SK-N-SH (cell line): ENCODE results near the gene ACADS. TPM values are rescaled to one million over a fixed set of nuclear protein-coding genes. Genes with fewer than 3 reads are reported as not detected.

Source experiments
- CTCF ChIA-PET: fragments of 300-600, 350-600 bp; formaldehyde crosslinking; extraction: SDS; loops from one replicate; lab custom pipeline; 2021; lab: Yijun Ruan, JAX
- POLR2A ChIA-PET: fragments of 350-600 bp; sonication (Branson Sonifier 250); formaldehyde crosslinking; extraction: SDS; loops from one replicate; lab custom pipeline; 2020; ENCODE audit warnings: antibody characterized with exemption, inconsistent platforms; lab: Yijun Ruan, JAX
- DNase-seq: peaks from one replicate; pipeline ENCODE4 v3.0.0; 2012
- H2AFZ ChIP-seq: fragments of 200-600 bp; sonication (generic); 2 replicates; pipeline ENCODE4 v1.8.1; 2016; ENCODE audit warnings: antibody characterized with exemption, mild to moderate bottlenecking, low read depth
- H3F3A ChIP-seq: fragments of 200-600 bp; sonication (generic); replicated peaks from 2 replicates; pipeline ENCODE3; 2016; ENCODE audit warnings: antibody characterized with exemption, mild to moderate bottlenecking; ENCODE audit not compliant: insufficient read depth
- H3K27ac ChIP-seq, 2 experiments: fragments of 200-500 bp in 1 of 2; fragments of 200-600 bp in 1 of 2; sonication (Bioruptor generic) in 1 of 2; sonication (generic), shearing (Covaris generic) in 1 of 2; 2 replicates each; pipeline versions ENCODE4 v1.5.1 to v1.6.1; 2014 to 2016; ENCODE audit warnings: low read depth in 2 of 2, inconsistent platforms in 1 of 2, low read length in 1 of 2, mild to moderate bottlenecking in 1 of 2, mixed read lengths in 1 of 2
- H3K27me3 ChIP-seq: fragments of 200-600 bp; sonication (generic), shearing (Covaris generic); 2 replicates; pipeline ENCODE4 v1.6.1; 2016; ENCODE audit warnings: mixed run types; ENCODE audit not compliant: insufficient read depth
- H3K36me3 ChIP-seq, 2 experiments: fragments of 200-500 bp in 1 of 2; fragments of 200-600 bp in 1 of 2; sonication (Bioruptor generic) in 1 of 2; sonication (generic) in 1 of 2; replicated peaks in 1 of 2; 2 replicates each; pipeline versions ENCODE3 to v1.5.1; 2014 to 2016; ENCODE audit warnings: low read length in 1 of 2, mild to moderate bottlenecking in 1 of 2; ENCODE audit not compliant: insufficient read depth in 2 of 2, control insufficient read depth in 1 of 2
- H3K4me1 ChIP-seq, 2 experiments: fragments of 200-500 bp in 1 of 2; fragments of 200-600 bp in 1 of 2; sonication (Bioruptor generic) in 1 of 2; sonication (generic), shearing (Covaris generic) in 1 of 2; 2 replicates each; pipeline versions ENCODE4 v1.5.1 to v1.6.1; 2014 to 2016; ENCODE audit warnings: low read depth in 1 of 2, low read length in 1 of 2, mixed run types in 1 of 2; ENCODE audit not compliant: insufficient read depth in 2 of 2, control insufficient read depth in 1 of 2
- H3K4me2 ChIP-seq: fragments of 200-600 bp; sonication (generic), shearing (Covaris generic); 2 replicates; pipeline ENCODE4 v1.6.1; 2017; ENCODE audit warnings: mixed run types
- H3K4me3 ChIP-seq, 2 experiments: fragments of 200-500 bp in 1 of 2; fragments of 200-600 bp in 1 of 2; sonication (Bioruptor generic) in 1 of 2; sonication (generic), shearing (Covaris generic) in 1 of 2; 2 replicates each; pipeline versions ENCODE4 v1.5.1 to v1.8.1; 2014 to 2016; ENCODE audit warnings: low read depth in 2 of 2, inconsistent platforms in 1 of 2, low read length in 1 of 2, mild to moderate bottlenecking in 1 of 2, mixed read lengths in 1 of 2, moderate library complexity in 1 of 2
- H3K79me2 ChIP-seq: fragments of 200-600 bp; sonication (generic); 2 replicates; pipeline ENCODE4 v1.8.1; 2017; ENCODE audit warnings: mild to moderate bottlenecking; ENCODE audit not compliant: insufficient read depth
- H3K9ac ChIP-seq: fragments of 200-600 bp; sonication (generic); 2 replicates; pipeline ENCODE4 v1.6.1; 2017; ENCODE audit warnings: mixed run types
- H3K9me2 ChIP-seq: fragments of 200-600 bp; sonication (generic); 2 replicates; pipeline ENCODE4 v1.6.1; 2017; ENCODE audit warnings: mixed run types
- H3K9me3 ChIP-seq: fragments of 200-600 bp; sonication (generic); 2 replicates; pipeline ENCODE4 v1.6.1; 2017; ENCODE audit warnings: mixed run types, mild to moderate bottlenecking, moderate library complexity
- H4K20me1 ChIP-seq: fragments of 200-600 bp; sonication (generic); 2 replicates; pipeline ENCODE4 v1.6.1; 2017; ENCODE audit warnings: mild to moderate bottlenecking, mixed run types; ENCODE audit not compliant: insufficient read depth
- CHD2 ChIP-seq: fragments of 150-350 bp; IDR thresholded peaks from 2 replicates; pipeline ENCODE4 v1.6.1; 2018; ENCODE audit warnings: low read length; ENCODE audit not compliant: partially characterized antibody
- CTCF ChIP-seq: fragments of 200-600 bp; sonication (generic); IDR thresholded peaks from 2 replicates; pipeline ENCODE4 v1.6.1; 2017; ENCODE audit warnings: antibody characterized with exemption, mild to moderate bottlenecking, moderate library complexity
- ELF1 ChIP-seq: IDR thresholded peaks from 2 replicates; pipeline ENCODE4 v1.4.0; 2012
- GATA2 ChIP-seq: sonication (generic); formaldehyde crosslinking; IDR thresholded peaks from 2 replicates; pipeline ENCODE4 v1.5.0; 2020; ENCODE audit warnings: mild to moderate bottlenecking, missing genetic modification reagents
- MAX ChIP-seq: IDR thresholded peaks from 2 replicates; pipeline ENCODE4 v1.4.0; 2012; ENCODE audit warnings: low read depth
- MEF2A ChIP-seq: IDR thresholded peaks from 2 replicates; pipeline ENCODE4 v1.4.0; 2012; ENCODE audit warnings: low read depth, borderline replicate concordance
- MXI1 ChIP-seq: IDR thresholded peaks from 2 replicates; pipeline ENCODE4 v1.6.1; 2012; ENCODE audit warnings: mild to moderate bottlenecking, low read depth, low read length, improper control_type of control experiment
- NRF1 ChIP-seq: IDR thresholded peaks from 2 replicates; pipeline ENCODE4 v1.6.1; 2012; ENCODE audit warnings: low read depth, mild to moderate bottlenecking, low read length
- PBX3 ChIP-seq: IDR thresholded peaks from 2 replicates; pipeline ENCODE4; 2012
- RAD21 ChIP-seq: IDR thresholded peaks from 2 replicates; pipeline ENCODE4 v1.6.1; 2012; ENCODE audit warnings: mild to moderate bottlenecking, low read length
- RCOR1 ChIP-seq: fragments of 150-350 bp; IDR thresholded peaks from 2 replicates; pipeline ENCODE4 v1.6.1; 2017; ENCODE audit warnings: antibody characterized with exemption, low read length
- REST ChIP-seq: IDR thresholded peaks from 2 replicates; pipeline ENCODE4 v1.6.1; 2012; ENCODE audit warnings: mild to moderate bottlenecking, low read depth, low read length, moderate library complexity
- WGBS: methylation state at CpG from one replicate; pipeline ENCODE4 v1.1.6; 2017; ENCODE audit warnings: low lambda C conversion rate; 5-methylcytosine and 5-hydroxymethylcytosine counted together
- polyA plus RNA-seq, 3 experiments: library from polyadenylated mRNA; depleted of rRNA; stranded (reverse); fragments of >200 nt; gene quantifications; 2 replicates each; pipeline ENCODE4 v1.2.3, GENCODE V29; 2012

The ACADS gene
- polyA plus RNA-seq, 1 of the 3 experiments (the other 2 are of a cell fraction), result 4.9 TPM

- no peak for TF ChIP-seq REST
- TF ChIP-seq CTCF, result no peak
- TF ChIP-seq NRF1, result no peak
- TF ChIP-seq RAD21, result no peak
- TF ChIP-seq CHD2, result no peak
- no peak for TF ChIP-seq MEF2A
- no peak for TF ChIP-seq ELF1
- no peak for TF ChIP-seq RCOR1
- TF ChIP-seq MXI1, result no peak
- no peak for TF ChIP-seq MAX
Measured at GRCh38 chr12:120710805-120711296, 14.8 kb upstream of the ACADS start (continued).

GRCh38 chr12:120711411-120711810, 14.2 kb upstream of the ACADS start:
- H3K4me2 ChIP-seq, result peak overlapping the region; percentile 82
- H3K9ac ChIP-seq, result peak overlapping the region; percentile 84
- ChIA-PET POLR2A (interaction anchor here (0.6 to 2.1 kb wide), 4 partner anchors 10 to 332 kb away, joined by 3 to 8 read pairs (median 6); no protein-coding TSS in a partner anchor), CTCF (interaction anchor here (0.8 to 5.3 kb wide), 9 partner anchors 9 to 261 kb away, joined by 3 to 67 read pairs (median 4); partner anchors contain the start of genes ACADS, MLEC and POP5)
- H3K9me2 ChIP-seq, result no peaks in the 10 kb centered on the region
- H3K4me1 ChIP-seq, result peaks cover 0 to 29% of the 10 kb centered on the region in 2 experiments; a peak in 2 of 4 replicates
- peak overlapping the region; percentile 17; the same call in 1 of the 2 replicates for H2AFZ ChIP-seq
- peak overlapping the region; percentile 78 to 90 for H3K4me3 ChIP-seq
- H4K20me1 ChIP-seq, result no peaks in the 10 kb centered on the region
- peak overlapping the region; percentile 63 to 79; a peak in 2 of 4 replicates for H3K27ac ChIP-seq
- H3K36me3 ChIP-seq, result peaks cover 14 to 35% of the 10 kb centered on the region in 2 experiments
- DNase-seq, result peak; percentile 21
- peaks cover 15% of the 10 kb centered on the region for H3F3A ChIP-seq
- TF ChIP-seq PBX3 (no peak), MXI1 (0 out of 2 replicates have a peak, but pooled peaks have one; percentile 36), GATA2 (CRISPR knock-in tag) (no peak)
- TF ChIP-seq, all 33 proteins: peak for 1
- WGBS, result 37% methylated on average over 6 of the region's 6 CpGs
- peaks cover 37% of the 10 kb centered on the region for H3K79me2 ChIP-seq
- no peaks in the 10 kb centered on the region for H3K27me3 ChIP-seq
- no peaks in the 10 kb centered on the region for H3K9me3 ChIP-seq
